LNCAP (cell line): ENCODE results near the gene ATG9B.

Source experiments
- TF ChIP-seq, protein P1 (sequence below): fragments of 450-650 bp; IDR thresholded peaks from 2 replicates; pipeline ENCODE4 v1.5.1; 2017; ENCODE audit warnings: mild to moderate bottlenecking

Gene ATG9B

GRCh38 chr7:151019130-151019447 lies 5.2 kb downstream of the ATG9B start:
- TF ChIP-seq, protein P1, sequence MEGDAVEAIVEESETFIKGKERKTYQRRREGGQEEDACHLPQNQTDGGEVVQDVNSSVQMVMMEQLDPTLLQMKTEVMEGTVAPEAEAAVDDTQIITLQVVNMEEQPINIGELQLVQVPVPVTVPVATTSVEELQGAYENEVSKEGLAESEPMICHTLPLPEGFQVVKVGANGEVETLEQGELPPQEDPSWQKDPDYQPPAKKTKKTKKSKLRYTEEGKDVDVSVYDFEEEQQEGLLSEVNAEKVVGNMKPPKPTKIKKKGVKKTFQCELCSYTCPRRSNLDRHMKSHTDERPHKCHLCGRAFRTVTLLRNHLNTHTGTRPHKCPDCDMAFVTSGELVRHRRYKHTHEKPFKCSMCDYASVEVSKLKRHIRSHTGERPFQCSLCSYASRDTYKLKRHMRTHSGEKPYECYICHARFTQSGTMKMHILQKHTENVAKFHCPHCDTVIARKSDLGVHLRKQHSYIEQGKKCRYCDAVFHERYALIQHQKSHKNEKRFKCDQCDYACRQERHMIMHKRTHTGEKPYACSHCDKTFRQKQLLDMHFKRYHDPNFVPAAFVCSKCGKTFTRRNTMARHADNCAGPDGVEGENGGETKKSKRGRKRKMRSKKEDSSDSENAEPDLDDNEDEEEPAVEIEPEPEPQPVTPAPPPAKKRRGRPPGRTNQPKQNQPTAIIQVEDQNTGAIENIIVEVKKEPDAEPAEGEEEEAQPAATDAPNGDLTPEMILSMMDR: no peak

- TF ChIP-seq, protein P1: 0 out of 2 replicates have a peak, but pooled peaks have one; percentile 1
These were observed 5.7 kb downstream of the ATG9B start for GRCh38 chr7:151018421-151019129.

DNA sequence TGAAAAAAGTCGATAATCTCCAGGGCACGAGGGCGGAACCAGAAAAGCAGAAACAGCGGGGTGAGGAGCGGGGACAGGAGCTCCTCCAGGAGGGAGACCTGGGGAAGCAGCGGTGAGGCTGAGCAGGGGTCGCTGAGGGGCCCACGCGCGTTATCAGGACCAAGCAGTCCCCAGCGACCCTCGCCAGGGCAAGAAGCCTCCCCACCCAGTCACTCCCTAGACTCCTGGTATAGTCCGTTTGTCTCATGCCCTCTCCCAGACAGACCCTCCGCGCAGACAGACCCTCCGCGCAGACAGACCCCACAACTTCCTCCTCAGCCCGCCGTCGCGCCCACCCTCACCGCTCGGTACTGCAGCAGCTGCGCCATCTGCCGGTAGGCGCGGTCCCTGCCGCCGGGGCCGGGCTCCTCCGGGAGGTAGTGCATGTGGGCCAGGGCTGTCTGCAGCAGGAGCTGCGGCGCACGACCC lies 6.3 kb downstream of the ATG9B start:
- TF ChIP-seq, protein P1: peak; percentile 99

GRCh38 chr7:151017370-151017952 lies 6.8 kb downstream of the ATG9B start:
- TF ChIP-seq, protein P1: no peak

GRCh38 chr7:151016942-151017341 lies 7.4 kb downstream of the ATG9B start:
- TF ChIP-seq, protein P1: no peak

DNA sequence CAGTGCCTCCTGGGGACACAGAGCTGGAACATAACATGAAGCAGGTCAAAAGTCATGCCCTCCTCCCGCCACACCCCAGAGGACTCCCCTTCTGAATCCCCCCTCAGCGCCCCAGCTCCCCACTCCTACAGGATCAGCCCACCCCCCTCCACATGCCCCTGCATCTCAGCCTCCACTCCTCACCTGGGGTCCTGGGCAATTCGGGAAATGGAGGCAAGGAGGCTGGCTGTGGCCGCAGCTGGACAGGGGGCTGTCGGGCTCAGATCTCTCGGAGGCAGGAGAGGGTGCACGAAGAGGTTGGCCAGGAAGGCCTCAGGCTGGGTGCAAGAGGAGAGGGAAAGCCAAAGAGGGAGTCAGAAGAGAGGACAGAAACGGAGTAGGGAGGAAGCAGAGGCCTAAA lies 7.8 kb downstream of the ATG9B start:
- TF ChIP-seq, protein P1: no peak

DNA sequence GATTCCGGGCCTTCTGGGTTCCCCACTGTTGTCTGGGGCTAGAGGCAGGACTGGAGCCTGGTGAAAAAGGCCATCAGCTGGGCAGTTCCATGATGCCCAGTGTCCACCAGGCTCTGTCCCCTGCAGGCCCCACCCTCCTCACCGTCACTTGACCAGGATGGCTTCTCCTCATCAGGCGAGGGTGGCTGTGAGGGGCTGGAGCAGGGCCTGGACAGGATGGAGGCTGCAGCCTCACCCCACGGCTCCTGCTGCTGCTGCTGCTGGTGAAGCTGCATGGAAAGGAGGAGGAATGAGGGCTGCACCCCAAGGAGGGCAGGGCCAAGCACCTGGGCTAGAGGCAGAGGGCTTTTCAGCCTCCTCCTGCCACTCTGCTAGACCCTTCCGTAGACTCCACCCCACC lies 8.3 kb downstream of the ATG9B start:
- TF ChIP-seq, protein P1: no peak
